NCI-H526 treated with DMSO at 0.1 percent for 48 hours (cell line): ENCODE data around the gene SLC30A1.
"Not testable (repeated sequence)": the region's sequence is repeated elsewhere in the genome, so short reads cannot be mapped to it uniquely, and the experiment has no call there.

Source experiments
- DNase-seq: peaks from one replicate; lab custom pipeline; 2025; lab: John Stamatoyannopoulos, UW

SLC30A1 gene

GRCh38 chr1:211548321-211549091 lies 30.5 kb downstream of the SLC30A1 start:
- DNase-seq: no peak

GRCh38 chr1:211547710-211548109 lies 31.3 kb downstream of the SLC30A1 start:
- DNase-seq: no peak

- no peak for DNase-seq
Observed at GRCh38 chr1:211546543-211546942, 32.4 kb downstream of the SLC30A1 start.

GRCh38 chr1:211543025-211543424 lies 35.9 kb downstream of the SLC30A1 start:
- DNase-seq: no peak

GRCh38 chr1:211541720-211542477 lies 37.1 kb downstream of the SLC30A1 start:
- no peak for DNase-seq

GRCh38 chr1:211541278-211541677 lies 37.7 kb downstream of the SLC30A1 start:
- no peak for DNase-seq

- DNase-seq: not testable (repeated sequence)
Observed at GRCh38 chr1:211540824-211541223, 38.1 kb downstream of the SLC30A1 start.

GRCh38 chr1:211538287-211538686 lies 40.7 kb downstream of the SLC30A1 start:
- DNase-seq: no peak

- DNase-seq: no peak
Observed at GRCh38 chr1:211537253-211537652, 41.7 kb downstream of the SLC30A1 start.

- no peak for DNase-seq
Observed at GRCh38 chr1:211536606-211537005, 42.4 kb downstream of the SLC30A1 start.

GRCh38 chr1:211535346-211535745 lies 43.6 kb downstream of the SLC30A1 start:
- no peak for DNase-seq

- no peak for DNase-seq
Observed at GRCh38 chr1:211534545-211535291, 44.2 kb downstream of the SLC30A1 start.

- no peak for DNase-seq
Observed at GRCh38 chr1:211532088-211532444, 46.9 kb downstream of the SLC30A1 start.

- no peak for DNase-seq
Observed at GRCh38 chr1:211531194-211532087, 47.5 kb downstream of the SLC30A1 start.

GRCh38 chr1:211530102-211530501 lies 48.9 kb downstream of the SLC30A1 start:
- no peak for DNase-seq

- DNase-seq: no peak
Observed at GRCh38 chr1:211529453-211529852, 49.5 kb downstream of the SLC30A1 start.

GRCh38 chr1:211529011-211529410 lies 50.0 kb downstream of the SLC30A1 start:
- no peak for DNase-seq

- DNase-seq: no peak
Observed at GRCh38 chr1:211527888-211528287, 51.1 kb downstream of the SLC30A1 start.

GRCh38 chr1:211527006-211527405 lies 52.0 kb downstream of the SLC30A1 start:
- no peak for DNase-seq

GRCh38 chr1:211526101-211526500 lies 52.9 kb downstream of the SLC30A1 start:
- DNase-seq: no peak

- no peak for DNase-seq
Observed at GRCh38 chr1:211525101-211525676, 53.8 kb downstream of the SLC30A1 start.
